DMS114 treated with DMSO at 0.1 percent for 48 hours (cell line): ENCODE results near the gene PKD2L2.
"Not testable (repeated sequence)": the region's sequence is repeated elsewhere in the genome, so short reads cannot be mapped to it uniquely, and the experiment has no call there.

Experiments
- DNase-seq: peaks from one replicate; lab custom pipeline; 2025; ENCODE audit not compliant: unreplicated experiment; lab: John Stamatoyannopoulos, UW

PKD2L2 gene

GRCh38 chr5:137954131-137954879 lies 65.0 kb downstream of the PKD2L2 start:
- no peak for DNase-seq

GRCh38 chr5:137957948-137958347 lies 68.7 kb downstream of the PKD2L2 start:
- DNase-seq, result no peak

GRCh38 chr5:137959488-137959887 lies 70.2 kb downstream of the PKD2L2 start:
- DNase-seq, result no peak

- no peak for DNase-seq
Measured at GRCh38 chr5:137960141-137960540, 70.9 kb downstream of the PKD2L2 start.

- DNase-seq, result no peak
Measured at GRCh38 chr5:137960819-137961218, 71.6 kb downstream of the PKD2L2 start.

GRCh38 chr5:137970384-137970783 lies 81.1 kb downstream of the PKD2L2 start:
- not testable (repeated sequence) for DNase-seq

- DNase-seq, result no peak
Measured at GRCh38 chr5:137975208-137975607, 86.0 kb downstream of the PKD2L2 start.

- DNase-seq, result no peak
Measured at GRCh38 chr5:137989419-137989818, 100.2 kb downstream of the PKD2L2 start.
